Pulmonary artery endothelial cell (primary cell): ENCODE measurements around the gene FYN. TPM values are rescaled to one million over a fixed set of nuclear protein-coding genes. Genes with fewer than 3 reads are reported as not detected.

Source experiments
- DNase-seq: peaks from one replicate; pipeline ENCODE4 v3.0.0-alpha.2; 2011; ENCODE audit warnings: low read depth, low spot score
- total RNA-seq: library from RNA; depleted of rRNA; stranded (reverse); fragments of >200 nt; gene quantifications from 2 replicates; pipeline ENCODE4 v1.2.3, GENCODE V29; 2014

FYN gene
- total RNA-seq, 1 donor from 2014 or later, result 140 TPM

DNA sequence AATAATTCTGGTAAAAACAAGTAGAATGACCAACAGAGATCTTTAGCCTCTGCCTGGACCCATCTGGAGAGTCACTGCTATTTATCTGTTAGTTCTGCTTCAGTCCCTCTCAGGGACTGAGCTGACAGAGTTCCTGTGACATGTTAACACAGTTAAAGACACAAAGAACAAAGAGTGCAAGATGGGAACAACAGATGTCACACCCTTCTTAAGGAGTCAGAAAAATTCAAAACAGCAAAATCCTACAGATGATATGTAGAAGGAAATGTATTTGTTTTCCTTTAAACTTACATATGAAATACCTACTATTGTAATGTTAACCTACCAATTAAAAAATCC is 102.2 kb downstream of the FYN start:
- DNase-seq, result no peak

DNA sequence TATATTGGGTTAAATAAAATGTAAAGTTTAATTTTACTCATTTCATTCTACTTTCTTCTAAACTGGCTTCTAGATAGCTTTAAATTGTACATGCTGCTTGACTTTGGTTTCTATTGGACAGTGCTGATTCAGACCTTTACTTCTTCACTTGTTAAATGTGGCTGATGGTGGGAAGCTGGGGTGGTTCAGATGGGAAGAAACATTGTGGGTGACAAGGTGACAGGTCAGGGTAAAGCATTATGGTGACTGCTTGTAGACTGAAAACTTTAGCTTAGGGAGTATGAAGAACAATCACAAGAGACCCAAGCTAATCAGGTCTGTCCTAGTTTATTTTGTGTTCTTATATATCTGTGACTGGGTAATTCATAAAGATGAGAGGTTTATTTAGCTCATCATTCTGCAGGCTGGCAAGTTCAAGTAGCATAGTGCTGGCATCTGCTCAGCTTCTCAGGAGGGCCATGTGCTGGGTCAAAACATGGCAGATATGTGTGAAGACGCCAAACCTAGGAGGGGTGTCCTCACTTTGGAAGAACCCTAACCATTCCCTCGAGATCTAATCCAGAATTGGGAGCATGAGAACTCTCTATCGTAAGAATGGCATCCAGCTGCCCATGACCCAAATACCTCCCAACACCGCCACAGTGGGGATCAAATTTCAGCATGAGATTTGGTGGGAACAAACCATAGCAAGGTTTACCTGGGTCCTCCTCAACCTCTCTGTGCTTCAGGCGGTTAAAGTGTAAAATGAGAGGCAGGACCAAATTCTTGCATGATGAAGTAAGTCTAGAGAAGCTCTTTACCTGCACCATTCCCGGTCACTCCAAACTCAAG is 102.8 kb downstream of the FYN start:
- no peak for DNase-seq

- DNase-seq, result no peak
Measured at GRCh38 chr6:111769365-111770152, 103.7 kb downstream of the FYN start.

DNA sequence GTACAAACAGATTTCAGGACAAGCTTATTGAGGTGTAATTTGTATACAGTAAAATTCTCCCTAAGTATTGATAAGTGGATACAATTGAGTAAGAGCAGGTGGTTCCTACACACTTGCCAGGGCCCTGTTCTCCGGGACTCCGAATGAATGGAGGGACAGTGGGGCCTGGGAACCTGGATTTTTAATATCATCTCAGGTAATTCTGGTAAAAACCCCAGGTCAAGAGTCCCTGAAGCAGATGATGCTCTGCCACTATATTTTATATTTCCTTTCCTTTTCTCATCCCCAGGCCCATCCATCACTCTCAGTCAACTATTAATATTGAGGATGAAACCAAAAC is 104.9 kb downstream of the FYN start:
- no peak for DNase-seq

GRCh38 chr6:111767752-111768430 is 105.4 kb downstream of the FYN start:
- no peak for DNase-seq

GRCh38 chr6:111766201-111766857 is 106.9 kb downstream of the FYN start:
- no peak for DNase-seq

DNA sequence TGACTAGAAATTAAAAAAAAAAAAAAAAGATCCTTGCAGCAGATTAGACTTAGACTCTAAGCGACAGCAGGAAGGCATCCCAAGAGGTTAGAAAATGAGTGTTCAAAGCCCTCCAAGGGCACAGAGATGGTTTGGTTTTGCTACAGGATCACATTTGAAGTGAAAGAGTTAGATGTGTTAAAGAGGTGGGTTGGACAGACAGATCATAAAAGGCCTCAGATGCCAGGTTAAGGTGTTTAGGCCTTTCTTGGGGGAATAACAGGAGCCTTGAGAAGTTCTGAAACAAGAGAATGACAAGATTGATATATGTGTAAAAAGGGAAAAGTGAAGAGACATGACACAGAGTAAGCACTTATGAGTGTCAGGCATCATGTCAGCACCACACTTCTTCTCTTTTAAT is 107.5 kb downstream of the FYN start:
- DNase-seq, result no peak

DNA sequence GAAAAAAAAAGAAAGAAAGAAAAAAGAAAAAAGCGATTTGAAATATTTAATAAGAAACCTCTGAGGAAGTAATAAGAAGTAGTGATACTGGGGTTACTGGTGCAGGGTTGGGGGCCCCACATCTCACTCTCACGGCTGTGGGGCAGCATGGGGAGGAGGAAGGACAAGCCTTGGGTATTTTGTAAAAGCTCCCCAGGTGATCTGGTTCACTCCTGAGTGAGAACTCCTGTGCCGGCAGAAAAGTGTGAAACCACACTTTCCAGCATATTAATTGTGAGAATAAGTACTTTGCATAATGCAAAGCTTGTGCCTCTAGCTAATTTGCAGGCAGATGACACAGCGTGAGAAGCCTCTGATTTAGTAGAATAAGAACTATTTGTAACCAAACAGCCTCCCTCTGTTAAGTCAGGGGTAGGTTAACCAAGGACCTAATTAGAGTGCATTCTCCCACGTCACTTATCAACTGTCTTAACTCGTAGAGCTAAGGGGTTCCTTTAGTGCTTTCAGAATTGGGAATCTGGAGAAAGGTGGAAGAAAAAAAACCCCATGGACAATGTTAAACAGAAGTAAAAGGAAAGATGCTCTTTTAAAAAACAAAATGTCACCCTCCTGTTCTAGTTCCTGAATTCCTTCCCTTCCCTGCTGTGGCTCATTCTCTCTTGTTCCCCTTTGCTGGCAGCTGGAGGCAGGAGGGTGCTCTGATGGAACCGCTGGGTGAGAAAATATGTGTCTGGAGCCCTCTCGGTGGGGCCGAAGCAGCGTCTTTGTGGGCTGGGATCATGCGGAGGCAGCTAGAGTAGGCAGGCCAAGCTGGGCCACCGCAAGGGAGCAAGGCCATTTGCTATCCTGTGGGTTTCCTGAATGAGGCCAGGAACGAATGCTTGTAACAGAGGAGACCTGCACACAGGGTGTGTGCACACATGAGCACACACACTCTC is 108.7 kb downstream of the FYN start:
- DNase-seq, result no peak

DNA sequence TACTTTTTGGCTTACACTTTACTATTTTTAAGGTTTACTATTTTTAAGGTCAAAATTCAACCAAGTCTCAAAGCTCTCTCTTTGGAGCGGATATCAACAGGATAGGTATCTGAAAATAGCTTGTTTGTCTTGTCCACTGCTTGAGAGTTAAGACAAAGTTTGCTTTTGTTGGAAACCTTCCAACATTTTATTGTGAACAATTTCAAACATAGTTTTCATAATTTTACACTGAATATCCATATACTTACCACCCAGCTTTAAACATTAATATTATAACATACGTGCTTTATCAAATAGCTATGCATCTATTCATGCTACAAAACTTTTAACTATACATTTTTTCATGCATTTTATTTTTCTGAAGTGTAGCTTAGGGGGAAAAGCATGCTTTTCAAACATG is 109.9 kb downstream of the FYN start:
- DNase-seq, result no peak

DNA sequence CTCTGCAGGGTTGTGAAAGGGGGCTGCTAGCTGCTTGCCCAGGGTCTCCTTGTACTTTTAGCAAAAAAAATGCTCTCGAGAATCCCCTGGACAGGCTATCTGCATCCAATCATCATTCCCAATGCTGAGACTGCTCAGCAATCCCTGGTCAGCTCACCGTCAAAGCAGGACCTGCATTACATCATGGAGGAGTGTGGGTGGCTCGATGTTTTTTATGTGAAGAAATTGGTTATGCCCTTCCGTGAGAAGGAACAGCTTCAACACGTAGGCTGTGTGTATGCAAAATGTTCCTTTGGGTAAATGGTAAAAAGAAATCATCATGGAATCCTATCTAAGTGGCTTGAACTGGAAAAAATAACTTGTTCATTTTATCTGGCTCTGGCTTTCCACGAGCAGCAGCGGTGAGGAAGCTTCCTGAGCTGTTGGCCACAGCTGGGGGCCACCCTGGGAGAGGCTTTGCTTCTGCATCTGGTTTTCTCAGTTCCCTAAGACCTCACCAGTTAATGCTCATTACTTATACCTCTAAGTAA is 111.4 kb downstream of the FYN start:
- DNase-seq, result no peak

- no peak for DNase-seq
Measured at GRCh38 chr6:111761212-111761611, 112.0 kb downstream of the FYN start.

DNA sequence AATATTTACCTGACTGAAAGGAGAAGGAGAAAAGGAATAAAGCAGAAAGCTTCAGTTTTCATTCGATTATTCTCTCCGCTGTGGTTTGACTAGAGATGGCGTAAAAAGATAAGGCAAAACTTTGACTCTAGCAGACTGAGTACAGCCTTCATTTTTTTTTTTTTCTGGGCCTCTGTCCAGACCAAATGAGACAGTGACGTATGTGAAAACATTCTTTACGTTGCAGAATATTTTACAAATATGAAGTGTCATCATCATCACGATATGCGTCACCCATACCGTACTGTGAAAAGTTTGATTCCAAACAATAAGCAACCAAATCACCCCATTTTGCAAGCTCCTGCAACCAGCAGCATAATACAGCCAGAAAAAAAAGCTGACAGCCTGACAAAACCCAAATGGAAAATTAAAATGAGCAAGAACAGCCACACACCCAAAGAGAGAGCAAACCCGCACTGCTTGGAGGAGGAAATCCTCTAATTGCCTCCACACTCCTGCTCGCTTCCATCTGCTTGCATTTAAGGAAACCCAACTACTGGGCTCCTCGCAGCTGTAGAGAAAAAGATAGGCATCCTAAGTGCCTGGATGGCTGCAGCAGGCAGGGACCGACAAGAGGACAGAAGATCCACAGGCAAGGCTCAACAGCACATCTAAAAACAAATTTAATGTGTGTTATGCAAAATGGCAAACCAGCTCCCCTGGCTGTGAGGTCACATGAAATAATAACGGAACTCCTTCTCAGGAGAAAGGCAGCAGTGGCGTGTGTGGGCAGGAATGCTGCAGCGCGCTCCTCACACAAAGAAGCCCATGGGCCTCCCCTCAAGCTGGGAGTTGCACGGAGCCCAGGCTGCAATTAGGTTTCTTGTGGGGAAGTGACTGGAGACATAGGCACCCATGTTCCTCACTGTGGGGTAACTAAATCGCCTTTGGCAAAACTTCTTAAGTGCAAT is 113.1 kb downstream of the FYN start:
- no peak for DNase-seq

- no peak for DNase-seq
Measured at GRCh38 chr6:111759331-111759835, 113.9 kb downstream of the FYN start.

GRCh38 chr6:111758608-111759329 is 114.5 kb downstream of the FYN start:
- no peak for DNase-seq

DNA sequence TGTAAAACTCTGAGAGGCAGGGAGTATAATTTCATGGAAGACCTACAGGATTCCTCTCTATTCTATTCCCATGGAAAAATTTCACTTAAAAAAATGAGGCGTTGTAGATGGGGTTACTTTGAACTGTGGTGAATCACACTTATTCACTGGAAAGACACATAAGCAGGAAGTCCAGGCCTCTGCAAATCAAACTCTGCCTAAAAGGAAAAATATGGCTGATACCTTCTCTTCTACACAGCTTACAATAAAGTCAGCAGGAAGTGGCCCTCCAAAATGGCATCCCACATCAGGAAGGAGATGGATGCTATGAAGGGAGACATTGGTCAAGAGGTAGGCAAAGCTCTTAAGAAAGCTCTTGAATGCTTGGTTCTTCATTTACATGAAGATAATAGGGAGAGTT is 115.9 kb downstream of the FYN start:
- peak; percentile 52 for DNase-seq

- peak; percentile 83 for DNase-seq
Measured at GRCh38 chr6:111754423-111754822, 118.8 kb downstream of the FYN start.

- no peak for DNase-seq
Measured at GRCh38 chr6:111753573-111753972, 119.7 kb downstream of the FYN start.

GRCh38 chr6:111752476-111752875 is 120.8 kb downstream of the FYN start:
- no peak for DNase-seq
